Sigmoid colon (tissue), 7 donors: ENCODE results near the gene HOXB4. TPM values are rescaled to one million over a fixed set of nuclear protein-coding genes. Genes with fewer than 3 reads are reported as not detected.

Source experiments
- DNase-seq: peaks from one replicate; pipeline ENCODE4 v3.0.0-alpha.2; 2019
- H3K27ac ChIP-seq, 4 donors: fragments of 200-600 bp; sonication (generic); one replicate each; pipeline ENCODE4 v1.5.1; 2016 to 2019; ENCODE audit warnings: mild to moderate bottlenecking in 1 of 4
- H3K27me3 ChIP-seq, 3 donors: fragments of 200-600 bp; sonication (generic); one replicate each; pipeline ENCODE4 v1.5.1; 2019; ENCODE audit warnings: mild to moderate bottlenecking in 1 of 3
- H3K36me3 ChIP-seq, 4 donors: fragments of 200-600 bp; sonication (generic); one replicate each; pipeline ENCODE4 v1.5.1; 2016 to 2019
- H3K4me1 ChIP-seq, 4 donors: fragments of 200-600 bp; sonication (generic); one replicate each; pipeline ENCODE4 v1.5.1; 2017 to 2019
- H3K4me3 ChIP-seq, 4 donors: fragments of 200-600 bp; sonication (generic); one replicate each; pipeline ENCODE4 v1.5.1; 2017 to 2019; ENCODE audit warnings: mild to moderate bottlenecking in 2 of 4, moderate library complexity in 1 of 4
- H3K9me3 ChIP-seq, 4 donors: fragments of 200-600 bp in 3 of 4; sonication (generic) in 3 of 4; one replicate each; pipeline versions ENCODE4 v1.5.1 to v1.6.1; 2013 to 2019
- CTCF ChIP-seq, 4 experiments: fragments of 450-650 bp in 3 of 4; fragments of 200-600 bp in 1 of 4; IDR thresholded peaks; one replicate each; pipeline ENCODE4 v1.5.1; 2016 to 2019; ENCODE audit warnings: antibody characterized with exemption in 4 of 4, mild to moderate bottlenecking in 3 of 4, moderate library complexity in 2 of 4
- EP300 ChIP-seq, 4 donors: sonication (generic); formaldehyde crosslinking; IDR thresholded peaks; one replicate each; pipeline ENCODE4 v1.6.1; 2017; ENCODE audit warnings: antibody characterized with exemption in 4 of 4
- POLR2A ChIP-seq, 2 donors: fragments of 450-650 bp; IDR thresholded peaks; one replicate each; pipeline ENCODE4 v1.6.1; 2016; ENCODE audit warnings: antibody characterized with exemption in 2 of 2, mild to moderate bottlenecking in 2 of 2, moderate library complexity in 2 of 2
- POLR2AphosphoS5 ChIP-seq, 4 donors: sonication (generic); formaldehyde crosslinking; IDR thresholded peaks; one replicate each; pipeline ENCODE4 v1.6.1; 2017; ENCODE audit warnings: antibody characterized with exemption in 4 of 4
- WGBS, 2 donors: extraction: QIAGEN DNeasy Blood & Tissue Kit; methylation state at CpG; one replicate each; pipeline ENCODE4 v1.1.7; 2013; 5-methylcytosine and 5-hydroxymethylcytosine counted together
- intact Hi-C: fragments of 100-400 bp; cut with DNase I; formaldehyde crosslinking; loops from one replicate; pipeline ENCODE4 v1.15.1; 2023
- polyA plus RNA-seq, 3 donors: library from polyadenylated mRNA; stranded (reverse); fragments of 200-250 nt; gene quantifications; one replicate each; pipeline ENCODE4 v1.2.3, GENCODE V29; 2013
- total RNA-seq, 4 donors: library from RNA; depleted of rRNA; stranded (reverse); fragments of >200 nt; gene quantifications; one replicate each; pipeline ENCODE4 v1.1.0, GENCODE V29; 2016
- donor health status: healthy with polysubstance abuse.
- donor health status: Bipolar disorder and iron deficiency.
- donor health status: healthy.

The HOXB4 gene
- total and polyA plus RNA-seq, 7 donors, result 0.23 to 8.3 (median 4.6) TPM

GRCh38 chr17:48526608-48527546 is 51.3 kb downstream of the HOXB4 start:
- 34 to 36% methylated on average over 59 of the region's 59 CpGs for WGBS, 2 donors
- Histone ChIP-seq H3K4me3 (peak overlapping the region in 3 of 4 donors; percentile 27 to 39 (median 39)), H3K4me1 (peaks cover 0 to 31% (median 27%) of the 10 kb centered on the region in 4 donors), H3K9me3 (no peaks in the 10 kb centered on the region), H3K27me3 (no peaks in the 10 kb centered on the region), H3K27ac (peak overlapping the region in 3 of 4 donors; percentile 16 to 44 (median 39)), H3K36me3 (no peaks in the 10 kb centered on the region)
- DNase-seq, result no peak
- intact Hi-C loops, result no loop called here
- no peak for TF ChIP-seq EP300 (IDR thresholded peaks at IDR 0.05)
- no peak for TF ChIP-seq POLR2AphosphoS5 (IDR thresholded peaks at IDR 0.05)
- no peak for TF ChIP-seq CTCF (IDR thresholded peaks at IDR 0.05)
- no peak for TF ChIP-seq POLR2A (IDR thresholded peaks at IDR 0.05)

Other genes with a start within 250 kb of the HOXB4 start
- 1 to 10 TPM in 1 of 4 donors, under 1 TPM in 2, not detected in 1; 0.36 to 1.2 (median 0.41) TPM for gene SKAP1, start 148.1 kb downstream of the HOXB4 start, total RNA-seq
- 10 to 100 TPM in 1 of 3 donors, 1 to 10 TPM in 2; 1.6 to 10.3 (median 1.8) TPM for gene SKAP1, start 148.1 kb downstream of the HOXB4 start, polyA plus RNA-seq
- gene HOXB1, start 47.3 kb downstream of the HOXB4 start, total RNA-seq, result under 1 TPM in 1 of 4 donors, not detected in 3; 0.27 TPM
- under 1 TPM in 2 of 3 donors, not detected in 1; 0.60 to 0.92 TPM for gene HOXB1, start 47.3 kb downstream of the HOXB4 start, polyA plus RNA-seq
- 10 to 100 TPM; 44.9 to 86.1 (median 63.6) TPM for gene HOXB2, start 33.2 kb downstream of the HOXB4 start, total RNA-seq
- 1 to 10 TPM; 1.6 to 7.8 (median 3.0) TPM for gene HOXB2, start 33.2 kb downstream of the HOXB4 start, polyA plus RNA-seq
- 10 to 100 TPM; 25.3 to 64.3 (median 30.1) TPM for gene HOXB3, start 11.9 kb upstream of the HOXB4 start, total RNA-seq
- gene HOXB3, start 11.9 kb upstream of the HOXB4 start, polyA plus RNA-seq, result 10 to 100 TPM in 2 of 3 donors, 1 to 10 TPM in 1; 6.2 to 16.7 (median 10.2) TPM
- 1 to 10 TPM; 1.5 to 2.5 (median 2.1) TPM for gene HOXB5, start 15.4 kb upstream of the HOXB4 start, total RNA-seq
- 10 to 100 TPM in 1 of 3 donors, 1 to 10 TPM in 2; 3.2 to 13.9 (median 4.2) TPM for gene HOXB5, start 15.4 kb upstream of the HOXB4 start, polyA plus RNA-seq
- 10 to 100 TPM in 3 of 4 donors, 1 to 10 TPM in 1; 6.7 to 10.5 (median 10.3) TPM for gene HOXB6, start 26.6 kb upstream of the HOXB4 start, total RNA-seq
- gene HOXB6, start 26.6 kb upstream of the HOXB4 start, polyA plus RNA-seq, result 10 to 100 TPM in 2 of 3 donors, 1 to 10 TPM in 1; 6.0 to 28.5 (median 10.2) TPM
- gene HOXB7, start 32.7 kb upstream of the HOXB4 start, total RNA-seq, result 1 to 10 TPM; 1.1 to 6.6 (median 3.4) TPM
- 10 to 100 TPM; 21.3 to 67.3 (median 43.0) TPM for gene HOXB7, start 32.7 kb upstream of the HOXB4 start, polyA plus RNA-seq
- gene HOXB8, start 36.9 kb upstream of the HOXB4 start, total RNA-seq, result under 1 TPM in 1 of 4 donors, not detected in 3; 0.68 TPM
- gene HOXB8, start 36.9 kb upstream of the HOXB4 start, polyA plus RNA-seq, result 1 to 10 TPM; 2.1 to 3.4 (median 2.4) TPM
- gene HOXB9, start 48.0 kb upstream of the HOXB4 start, total RNA-seq, result under 1 TPM in 1 of 4 donors, not detected in 3; 0.28 TPM
- 10 to 100 TPM; 16.2 to 52.1 (median 19.9) TPM for gene HOXB9, start 48.0 kb upstream of the HOXB4 start, polyA plus RNA-seq
- 10 to 100 TPM in 1 of 4 donors, 1 to 10 TPM in 1, not detected in 2; 9.1 to 13.5 TPM for gene PRAC1, start 144.2 kb upstream of the HOXB4 start, total RNA-seq
- gene PRAC1, start 144.2 kb upstream of the HOXB4 start, polyA plus RNA-seq, result 100 to 1,000 TPM; 388 to 572 (median 408) TPM
- gene PRAC2, start 144.8 kb upstream of the HOXB4 start, total RNA-seq, result 1 to 10 TPM in 1 of 4 donors, not detected in 3; 2.1 TPM
- 10 to 100 TPM in 2 of 3 donors, 1 to 10 TPM in 1; 7.2 to 20.3 (median 17.5) TPM for gene PRAC2, start 144.8 kb upstream of the HOXB4 start, polyA plus RNA-seq
- gene HOXB13, start 150.4 kb upstream of the HOXB4 start, total RNA-seq, result 1 to 10 TPM in 2 of 4 donors, under 1 TPM in 2; 0.36 to 1.5 (median 1.0) TPM
- 10 to 100 TPM; 19.4 to 49.2 (median 26.4) TPM for gene HOXB13, start 150.4 kb upstream of the HOXB4 start, polyA plus RNA-seq
- under 1 TPM in 2 of 4 donors, not detected in 2; under 0.01 to 0.16 TPM for gene TTLL6, start 238.9 kb upstream of the HOXB4 start, total RNA-seq
- gene TTLL6, start 238.9 kb upstream of the HOXB4 start, polyA plus RNA-seq, result 10 to 100 TPM in 1 of 3 donors, 1 to 10 TPM in 2; 3.5 to 10.5 (median 4.2) TPM